ENCODE data around the gene RAPGEF5.
"Not testable (repeated sequence)": the region's sequence is repeated elsewhere in the genome, so short reads cannot be mapped to it uniquely, and the experiment has no call there.

Gene RAPGEF5

GRCh38 chr7:22090107-22090506 is 266.8 kb downstream of the RAPGEF5 start:
- Mint-ChIP-seq H3K4me3 (no peak overlapping the region), H3K27me3 (peaks cover 3% of the 10 kb centered on the region), H3K36me3 (ENCODE audit: low read depth) (no peaks in the 10 kb centered on the region), H3K27ac (no peak overlapping the region), H3K4me1 (ENCODE audit: low read depth) (no peaks in the 10 kb centered on the region), H3K9me3 (no peaks in the 10 kb centered on the region)
- DNase-seq = no peak

GRCh38 chr7:22088827-22089226 is 268.1 kb downstream of the RAPGEF5 start:
- no peak for DNase-seq
- no peak overlapping the region for H3K4me3 Mint-ChIP-seq
- peaks cover under 1% of the 10 kb centered on the region for H3K4me1 Mint-ChIP-seq (ENCODE audit: low read depth)
- H3K36me3 Mint-ChIP-seq (ENCODE audit: low read depth) = no peaks in the 10 kb centered on the region
- peaks cover 10% of the 10 kb centered on the region for H3K27me3 Mint-ChIP-seq
- no peaks in the 10 kb centered on the region for H3K9me3 Mint-ChIP-seq
- H3K27ac Mint-ChIP-seq = no peak overlapping the region

DNA sequence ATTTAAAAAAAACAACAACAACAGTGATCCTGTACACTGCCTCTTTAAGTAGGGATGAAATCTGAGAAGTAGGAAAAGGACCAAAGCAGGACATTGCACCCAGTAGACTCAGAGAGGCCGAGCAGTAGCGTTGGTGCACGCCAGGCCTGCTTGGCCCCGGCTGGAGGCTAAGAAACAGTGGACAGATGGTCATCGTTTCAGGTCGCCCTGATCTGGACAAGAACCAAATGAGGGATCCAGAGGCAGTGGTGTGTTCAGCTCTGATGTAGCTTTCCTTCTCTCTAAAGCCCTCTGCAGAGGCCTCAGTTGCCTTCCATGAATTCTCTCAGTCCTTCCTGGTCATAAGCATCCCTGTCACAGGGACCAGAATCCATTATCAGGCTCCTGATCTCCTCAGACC is 269.1 kb downstream of the RAPGEF5 start:
- no peak overlapping the region for H3K27ac Mint-ChIP-seq
- H3K27me3 Mint-ChIP-seq = peaks cover 14% of the 10 kb centered on the region
- no peaks in the 10 kb centered on the region for H3K9me3 Mint-ChIP-seq
- H3K4me1 Mint-ChIP-seq (ENCODE audit: low read depth) = peaks cover 7% of the 10 kb centered on the region
- DNase-seq = no peak
- H3K36me3 Mint-ChIP-seq (ENCODE audit: low read depth) = no peaks in the 10 kb centered on the region
- H3K4me3 Mint-ChIP-seq = no peak overlapping the region

DNA sequence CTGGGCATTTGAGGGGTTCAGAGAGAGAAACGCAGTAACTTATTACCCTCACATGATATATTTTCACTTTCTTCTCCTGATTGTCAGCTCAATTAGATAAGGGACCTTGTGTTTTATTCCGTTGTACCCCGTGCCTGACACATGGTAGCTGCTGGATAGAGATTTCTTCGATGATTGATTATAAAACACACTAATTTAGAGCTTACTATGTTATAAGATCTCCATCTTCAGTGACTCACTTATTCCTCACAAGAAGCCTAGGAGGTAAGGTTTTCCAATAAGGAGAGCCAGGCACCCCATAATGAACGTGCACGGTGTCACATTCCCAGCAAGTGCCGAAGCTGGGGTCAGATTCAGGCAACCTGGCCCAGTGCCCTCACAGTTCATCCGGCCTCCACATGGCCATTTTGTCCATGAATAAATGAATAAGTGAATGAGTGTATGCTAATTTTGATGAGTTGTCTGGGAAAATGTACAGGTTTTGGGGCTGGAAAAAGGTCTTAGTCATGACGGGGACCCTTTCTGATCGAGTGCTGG is 273.2 kb downstream of the RAPGEF5 start:
- peaks cover 47% of the 10 kb centered on the region for H3K27me3 Mint-ChIP-seq
- H3K27ac Mint-ChIP-seq = no peak overlapping the region
- H3K9me3 Mint-ChIP-seq = no peaks in the 10 kb centered on the region
- DNase-seq = no peak
- H3K4me1 Mint-ChIP-seq (ENCODE audit: low read depth) = peaks cover 14% of the 10 kb centered on the region
- H3K36me3 Mint-ChIP-seq (ENCODE audit: low read depth) = no peaks in the 10 kb centered on the region
- peak overlapping the region; percentile 73 for H3K4me3 Mint-ChIP-seq

DNA sequence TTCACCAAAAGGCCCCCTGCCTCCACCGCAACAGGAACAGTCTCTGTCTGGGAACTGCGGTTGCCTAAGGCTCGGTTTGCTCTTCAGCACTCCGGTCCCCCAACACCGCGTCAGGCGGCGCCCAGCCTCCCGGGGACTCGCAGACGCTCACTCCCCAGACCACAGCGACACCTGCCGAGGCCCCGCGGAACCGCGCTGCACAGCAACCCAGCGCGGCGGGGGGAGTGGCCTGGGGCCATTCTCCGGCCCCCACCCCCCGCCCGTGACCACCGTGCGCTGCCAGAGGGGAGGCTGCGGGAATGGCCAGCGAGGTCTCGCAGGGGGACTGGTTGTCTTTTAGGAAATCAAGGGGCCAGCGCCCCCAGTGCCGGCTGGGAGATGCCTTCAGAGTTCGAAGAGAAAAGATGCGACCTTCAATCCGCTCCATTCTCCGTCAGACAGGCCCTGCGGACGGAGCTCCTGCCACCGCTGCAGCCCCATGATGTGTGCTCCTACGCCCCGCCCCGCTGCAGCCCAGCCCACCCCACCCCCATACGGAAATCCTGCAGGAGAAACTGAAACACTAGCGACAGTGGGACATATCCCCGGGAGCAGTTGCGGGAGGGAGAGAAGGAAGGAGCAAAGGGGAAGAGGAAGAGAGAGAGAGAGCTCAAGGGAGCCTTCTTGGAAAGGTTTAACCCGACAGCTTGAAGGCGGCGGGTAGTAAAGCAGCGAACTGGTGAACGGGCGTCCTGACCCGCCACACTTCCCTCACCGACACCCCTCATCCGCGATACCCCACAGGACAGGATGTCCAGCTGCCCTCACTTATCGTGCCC is 273.9 kb downstream of the RAPGEF5 start:
- Mint-ChIP-seq H3K4me3 (peak overlapping the region; percentile 73), H3K9me3 (no peaks in the 10 kb centered on the region), H3K27ac (no peak overlapping the region), H3K36me3 (ENCODE audit: low read depth) (no peaks in the 10 kb centered on the region), H3K4me1 (ENCODE audit: low read depth) (peaks cover 14% of the 10 kb centered on the region), H3K27me3 (peaks cover 53% of the 10 kb centered on the region)
- peak; percentile 91 for DNase-seq

GRCh38 chr7:22082553-22082885 is 274.4 kb downstream of the RAPGEF5 start:
- peak overlapping the region; percentile 73 for H3K4me3 Mint-ChIP-seq
- H3K27me3 Mint-ChIP-seq = peaks cover 59% of the 10 kb centered on the region
- DNase-seq = no peak
- no peaks in the 10 kb centered on the region for H3K36me3 Mint-ChIP-seq (ENCODE audit: low read depth)
- no peaks in the 10 kb centered on the region for H3K9me3 Mint-ChIP-seq
- H3K4me1 Mint-ChIP-seq (ENCODE audit: low read depth) = peaks cover 14% of the 10 kb centered on the region
- no peak overlapping the region for H3K27ac Mint-ChIP-seq

GRCh38 chr7:22080219-22080618 is 276.7 kb downstream of the RAPGEF5 start:
- not testable (repeated sequence) for H3K36me3 Mint-ChIP-seq (ENCODE audit: low read depth); DNase-seq; H3K4me3 Mint-ChIP-seq; H3K27ac Mint-ChIP-seq; H3K9me3 Mint-ChIP-seq
- H3K27me3 Mint-ChIP-seq = peaks cover 76% of the 10 kb centered on the region
- peaks cover 14% of the 10 kb centered on the region for H3K4me1 Mint-ChIP-seq (ENCODE audit: low read depth)

GRCh38 chr7:22078872-22079271 is 278.1 kb downstream of the RAPGEF5 start:
- H3K27ac Mint-ChIP-seq; DNase-seq; H3K4me3 Mint-ChIP-seq; H3K36me3 Mint-ChIP-seq (ENCODE audit: low read depth); H3K9me3 Mint-ChIP-seq: not testable (repeated sequence)
- Mint-ChIP-seq H3K27me3 (peaks cover 78% of the 10 kb centered on the region), H3K4me1 (ENCODE audit: low read depth) (peaks cover 14% of the 10 kb centered on the region)

DNA sequence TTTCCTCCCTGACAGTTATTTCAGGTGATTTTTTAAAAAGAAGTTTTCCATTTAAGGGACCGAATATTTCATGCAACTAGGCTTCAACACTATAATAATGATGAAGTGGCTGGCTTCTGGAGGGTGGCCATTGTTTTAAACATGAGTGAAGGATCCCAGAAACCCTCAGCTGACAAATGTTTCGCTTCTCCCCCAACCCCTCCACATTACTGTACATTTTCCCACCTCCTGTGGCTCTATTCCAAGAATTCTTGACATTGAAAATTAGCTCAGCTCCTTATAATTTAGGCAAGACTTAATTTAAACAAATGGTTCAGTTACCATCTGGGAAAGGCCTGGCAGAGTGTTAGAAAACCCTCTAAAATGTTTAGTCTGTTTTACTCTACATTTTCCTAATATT is 281.4 kb downstream of the RAPGEF5 start:
- Mint-ChIP-seq H3K36me3 (ENCODE audit: low read depth) (no peaks in the 10 kb centered on the region), H3K4me1 (ENCODE audit: low read depth) (no peaks in the 10 kb centered on the region), H3K4me3 (no peak overlapping the region), H3K27ac (no peak overlapping the region), H3K27me3 (peaks cover 55% of the 10 kb centered on the region), H3K9me3 (no peaks in the 10 kb centered on the region)
- no peak for DNase-seq

DNA sequence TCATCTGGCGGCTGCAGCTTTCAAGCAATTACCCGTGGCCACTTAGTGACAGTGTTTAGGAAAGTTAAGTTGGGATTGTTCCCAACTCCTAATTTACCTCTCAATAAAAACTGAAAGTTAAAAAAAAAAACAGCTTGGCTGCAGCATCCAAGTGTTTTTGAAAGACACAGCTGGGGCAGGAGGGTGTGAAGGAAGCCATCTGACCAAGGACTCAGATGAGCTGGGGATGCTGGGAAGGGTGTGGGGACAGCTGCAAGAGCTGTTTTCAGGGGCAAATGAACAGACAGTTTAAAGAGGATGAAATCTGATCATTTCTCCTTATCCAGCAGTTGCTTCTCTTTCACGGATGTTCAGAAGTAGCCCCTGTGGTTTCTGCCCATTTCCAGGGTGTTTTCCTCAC is 282.1 kb downstream of the RAPGEF5 start:
- Mint-ChIP-seq H3K27ac (no peak overlapping the region), H3K27me3 (peaks cover 48% of the 10 kb centered on the region), H3K4me3 (no peak overlapping the region), H3K9me3 (no peaks in the 10 kb centered on the region), H3K4me1 (ENCODE audit: low read depth) (no peaks in the 10 kb centered on the region), H3K36me3 (ENCODE audit: low read depth) (no peaks in the 10 kb centered on the region)
- DNase-seq = no peak

All from activated T-cell treated with anti-CD3 and anti-CD28 coated beads, Interleukin-2, amount 50 U/mL, for 24 hours (primary cell).